NCI-H82 treated with DMSO at 0.1 percent for 48 hours (cell line): Measurements from ENCODE around the gene MAP3K12.
"Not testable (repeated sequence)": the region's sequence is repeated elsewhere in the genome, so short reads cannot be mapped to it uniquely, and the experiment has no call there.

ENCODE experiments used
- DNase-seq: peaks from one replicate; lab custom pipeline; 2025; ENCODE audit not compliant: unreplicated experiment; lab: John Stamatoyannopoulos, UW

MAP3K12 gene

DNA sequence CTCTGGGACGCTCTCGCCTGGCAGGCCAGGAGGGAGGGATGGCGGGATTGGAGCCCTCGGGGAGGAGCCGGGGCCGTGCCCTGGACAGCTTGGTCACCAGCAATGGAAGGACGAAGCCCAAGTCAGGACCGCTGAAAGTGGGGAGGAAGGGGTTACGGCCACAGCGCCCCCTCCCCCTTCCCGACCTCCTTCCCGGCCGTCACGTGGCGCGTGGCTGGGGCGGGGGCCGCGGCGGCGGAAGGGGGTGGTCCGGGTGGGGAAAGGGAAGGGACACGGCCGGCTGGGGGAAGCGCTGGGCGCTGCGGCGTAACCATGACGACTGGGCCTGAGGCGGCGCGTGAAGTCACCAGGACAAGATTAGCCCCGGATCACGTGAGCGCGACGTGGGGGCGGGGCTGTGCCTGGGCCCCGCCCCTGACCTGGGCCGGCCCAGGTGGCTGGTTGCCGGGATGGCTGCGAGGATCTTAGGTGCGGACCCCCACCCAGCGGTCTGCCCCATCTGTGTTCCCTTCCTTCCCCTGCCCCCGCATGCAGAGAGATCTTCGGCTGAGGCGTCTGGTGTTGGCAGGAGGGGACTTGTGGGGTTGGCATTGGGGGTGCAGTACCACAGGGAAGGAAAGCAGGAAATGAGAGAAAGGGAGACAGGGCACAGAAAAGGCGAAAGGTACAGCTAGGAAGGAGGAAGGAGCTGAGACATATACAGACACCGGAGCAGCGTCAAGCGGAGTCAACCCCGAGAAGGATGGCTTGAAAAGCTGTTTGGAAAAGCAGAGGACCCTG is 6.2 kb downstream of the MAP3K12 start:
- DNase-seq: peak; percentile 78

DNA sequence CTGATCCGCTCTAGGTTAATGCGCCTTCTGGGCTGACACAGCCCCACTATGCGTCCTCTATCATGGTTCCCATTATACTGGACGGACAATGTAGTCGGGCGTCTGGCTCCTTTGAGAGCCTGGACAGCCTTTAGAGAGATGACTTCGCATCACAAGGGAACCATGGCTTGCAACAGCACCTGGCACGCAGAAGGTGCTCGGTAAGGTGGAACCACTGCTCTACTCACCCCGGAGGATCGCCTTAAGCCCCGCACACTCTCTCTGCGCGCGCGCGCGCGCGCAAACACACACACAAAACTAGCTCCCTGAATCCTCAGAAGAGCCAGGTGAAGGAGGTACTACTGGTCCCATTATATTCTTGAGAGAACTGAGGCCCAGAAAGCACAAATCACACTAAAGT is 7.1 kb downstream of the MAP3K12 start:
- no peak for DNase-seq

DNA sequence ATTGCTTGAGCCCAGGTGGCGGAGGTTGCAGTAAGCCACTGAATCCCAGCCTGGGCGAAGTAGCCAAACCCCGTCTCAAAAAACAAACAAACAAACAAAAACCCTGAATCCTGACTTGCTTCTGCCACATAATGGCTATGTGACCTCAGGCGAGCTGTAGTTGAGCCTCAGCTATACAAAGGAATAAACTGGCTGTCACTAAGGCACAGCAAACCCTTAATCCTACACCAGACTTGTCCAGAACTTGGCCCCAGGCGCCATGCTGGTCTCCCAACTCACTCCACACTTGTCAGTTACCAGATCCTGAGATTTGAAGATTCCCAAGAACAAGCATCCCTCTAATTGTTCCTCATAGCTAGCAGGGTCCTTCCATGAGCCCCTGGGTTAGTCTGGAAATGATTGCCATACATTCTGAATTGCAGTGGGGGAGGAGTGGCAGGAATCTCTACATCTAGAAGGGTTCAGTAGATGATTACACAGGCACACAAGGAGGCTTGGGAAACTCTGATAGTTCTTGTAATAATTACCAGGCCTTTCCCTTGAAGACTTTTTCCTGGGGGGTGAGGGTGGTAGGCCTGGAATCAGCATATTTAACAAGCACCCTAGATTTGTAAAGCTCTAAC is 9.9 kb downstream of the MAP3K12 start:
- no peak for DNase-seq

DNA sequence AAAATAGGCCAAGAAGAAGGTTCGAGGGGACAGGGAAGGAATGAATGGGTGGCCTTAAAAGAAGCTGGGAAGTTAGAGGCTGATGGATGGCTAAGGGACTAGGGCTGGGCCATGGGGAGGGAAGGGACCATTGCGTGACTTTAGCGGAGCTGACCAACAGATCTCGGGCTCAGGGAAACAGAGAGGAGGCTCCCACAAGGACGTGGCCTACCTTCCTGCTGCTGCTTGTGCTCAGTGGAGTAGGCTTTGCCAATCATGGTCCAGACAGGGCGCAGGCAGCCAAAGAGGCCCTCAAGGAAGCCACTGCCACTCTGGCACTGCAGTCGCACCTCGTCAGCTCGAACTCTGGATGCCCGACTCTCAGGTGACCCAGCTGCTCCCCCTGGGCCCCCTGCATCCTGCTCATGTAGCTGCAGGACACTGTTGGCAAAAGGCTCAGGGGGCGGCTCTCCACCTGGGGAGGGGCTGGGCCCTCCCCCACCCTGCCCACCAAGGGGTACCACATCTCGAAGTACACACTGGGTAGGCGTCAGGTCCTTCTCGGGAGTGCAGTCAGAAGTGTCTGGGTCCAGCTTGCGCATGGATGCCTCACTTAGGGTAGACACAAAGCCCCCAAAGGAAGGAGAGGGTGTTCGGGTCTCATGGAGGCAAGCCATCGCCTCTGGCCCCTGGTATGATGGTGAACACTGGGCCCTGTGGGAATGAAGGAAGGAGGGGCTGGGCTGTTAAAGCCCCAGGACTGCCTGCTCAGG is 12.3 kb downstream of the MAP3K12 start:
- no peak for DNase-seq

DNA sequence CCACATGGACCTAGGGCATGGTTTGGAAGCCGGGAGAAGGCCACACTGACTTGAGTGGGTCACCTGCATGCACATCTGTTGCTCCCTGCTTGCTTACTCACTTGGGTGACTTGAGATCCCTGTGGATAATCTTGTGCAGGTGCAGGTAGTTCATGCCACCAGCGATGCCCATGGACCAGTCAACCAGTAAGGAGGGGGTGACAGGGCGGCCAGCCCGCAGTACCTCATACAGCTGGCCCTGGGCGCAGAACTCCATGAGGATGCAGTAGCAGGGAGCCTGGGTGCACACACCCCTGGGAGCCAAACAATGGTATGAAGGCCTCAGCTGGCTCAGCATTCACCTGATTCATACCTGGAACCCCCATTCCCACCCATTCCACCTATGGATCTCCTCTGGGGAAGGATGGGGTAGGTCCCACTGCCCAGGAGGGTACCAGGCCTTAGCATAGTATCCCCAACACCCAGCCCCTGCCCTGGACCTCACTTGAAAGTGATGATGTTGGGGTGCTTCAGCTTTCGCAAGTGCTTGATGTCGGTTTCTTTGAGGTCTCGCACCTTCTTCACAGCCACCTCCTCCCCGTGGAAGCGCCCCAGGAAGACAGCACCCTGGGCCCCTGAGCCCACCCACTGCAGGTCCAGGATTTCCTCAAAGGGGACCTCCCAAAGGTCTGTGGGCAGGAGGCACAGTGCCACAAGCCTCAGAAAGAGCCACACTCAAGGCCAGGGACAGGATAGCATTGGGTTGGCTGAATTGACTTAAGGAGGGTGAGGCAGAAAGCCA is 13.1 kb downstream of the MAP3K12 start:
- DNase-seq: no peak

DNA sequence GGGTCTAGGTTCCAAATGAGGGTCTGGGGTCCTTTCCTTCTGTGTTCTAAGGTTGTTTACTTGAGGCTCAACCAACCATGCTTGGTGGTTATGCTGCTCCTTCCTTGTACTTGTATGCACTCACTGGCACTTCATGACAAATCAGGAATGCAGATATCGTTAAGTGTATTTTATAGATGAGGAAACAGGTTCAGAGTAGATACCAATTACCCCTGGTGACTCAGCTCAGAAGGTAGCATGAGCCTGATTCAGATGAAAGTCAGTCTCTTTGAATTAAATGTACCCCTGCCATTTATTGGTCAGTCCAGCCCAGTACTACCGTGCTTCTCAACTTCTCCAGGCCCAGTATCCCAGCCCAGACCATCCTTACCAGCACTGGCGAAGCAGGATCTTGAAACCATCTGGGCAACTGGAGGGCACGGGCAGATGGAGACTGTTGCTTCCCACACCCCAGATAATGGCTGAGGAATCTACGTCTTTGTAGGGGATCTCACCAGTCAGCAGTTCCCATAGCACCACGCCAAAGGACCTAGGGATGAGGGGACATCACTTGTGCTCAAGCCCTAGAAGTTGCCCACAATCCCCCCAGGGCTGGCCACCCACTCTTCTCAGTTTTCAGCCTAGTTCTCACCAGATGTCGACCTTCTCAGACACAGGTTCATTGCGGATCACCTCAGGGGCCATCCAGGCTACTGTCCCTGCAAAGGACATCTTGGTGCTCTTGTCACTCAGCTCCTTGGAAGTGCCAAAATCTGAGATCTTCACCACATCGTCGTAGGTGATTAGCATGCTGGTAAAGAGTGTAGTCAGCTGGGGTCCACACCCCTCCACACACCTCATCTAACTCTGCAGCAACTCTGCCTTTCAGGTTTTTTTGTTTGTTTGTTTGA is 14.3 kb downstream of the MAP3K12 start:
- no peak for DNase-seq

DNA sequence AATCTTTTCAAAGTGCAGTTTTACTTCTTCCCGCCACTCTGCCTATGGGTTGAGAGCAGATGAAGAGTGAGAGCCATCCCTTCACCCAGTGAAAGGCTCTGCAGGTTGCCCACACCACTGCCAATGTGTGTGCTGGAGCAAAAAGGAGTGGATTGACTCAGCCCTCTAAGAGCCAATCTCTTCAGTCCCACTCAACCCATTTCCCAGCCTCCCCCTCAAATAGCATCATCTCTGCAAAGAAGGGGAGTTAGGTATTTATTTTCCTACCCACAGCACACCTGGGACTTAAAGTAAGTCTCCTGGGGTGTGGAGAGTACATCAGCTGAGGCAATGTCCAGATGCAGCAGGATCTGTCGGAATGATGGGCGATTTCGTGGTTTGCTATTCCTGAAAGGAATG is 15.3 kb downstream of the MAP3K12 start:
- no peak for DNase-seq

DNA sequence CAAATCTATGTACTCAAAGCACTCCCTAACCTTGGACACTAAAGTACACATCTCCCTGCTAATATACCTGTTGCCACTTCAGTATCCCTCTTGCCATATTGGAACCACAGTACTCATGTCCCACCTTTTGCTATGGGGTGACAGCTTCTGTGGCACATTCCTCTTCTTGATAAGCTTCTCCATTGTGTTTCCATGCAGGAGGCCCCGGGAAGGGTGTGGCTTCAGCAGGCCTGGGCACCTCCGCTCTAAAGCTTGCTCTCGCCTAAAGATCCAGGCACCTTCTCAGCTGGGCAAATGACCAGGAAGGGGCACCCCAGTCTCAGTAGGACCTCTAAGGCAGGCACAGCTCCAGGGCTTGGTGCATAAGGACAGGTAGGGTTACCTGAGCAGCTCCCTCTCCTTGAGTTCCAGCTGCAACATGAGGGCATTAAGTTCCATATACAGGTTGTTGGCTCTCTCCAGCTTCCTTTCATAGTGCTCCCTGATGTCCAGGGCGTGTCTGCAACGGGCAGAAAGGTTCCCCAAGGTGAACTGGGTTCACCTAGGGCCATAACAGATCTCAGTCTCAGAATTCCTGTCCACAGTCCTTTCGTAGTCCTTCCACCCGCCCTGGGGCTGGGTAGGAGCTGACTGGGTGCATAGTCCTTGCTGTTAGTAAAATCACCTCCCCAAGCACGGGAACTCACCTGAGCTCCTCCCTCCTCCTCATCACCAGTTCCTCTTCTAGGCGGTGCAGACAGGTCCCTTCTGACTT is 15.9 kb downstream of the MAP3K12 start:
- DNase-seq: no peak

DNA sequence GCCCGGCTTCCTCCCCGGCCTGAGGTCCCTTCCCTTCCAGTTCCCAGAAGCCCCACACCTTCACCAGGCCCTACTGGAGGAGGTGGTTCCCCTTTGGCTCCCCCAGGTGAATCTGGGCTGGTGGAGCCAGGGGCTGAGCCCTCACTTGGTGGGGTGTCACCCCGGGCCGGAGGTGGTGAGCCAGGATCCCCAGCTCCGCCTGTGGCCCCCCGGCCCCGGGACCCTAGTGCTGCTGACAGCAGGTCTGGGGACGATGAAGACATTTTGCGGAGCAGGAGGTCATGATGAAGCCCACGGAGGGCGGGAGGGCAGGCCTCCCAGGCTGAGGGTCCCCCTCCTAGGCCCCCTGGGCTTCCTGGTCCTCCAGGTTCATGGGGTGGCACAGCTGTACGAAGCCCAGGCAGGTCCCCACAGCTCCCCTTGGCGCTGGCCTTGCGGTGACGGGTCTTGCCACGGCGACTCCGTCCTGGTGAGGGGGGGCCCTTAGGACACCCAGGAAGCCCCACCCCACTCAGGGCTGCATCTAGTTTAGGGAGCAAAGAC is 16.6 kb downstream of the MAP3K12 start:
- DNase-seq: no peak

DNA sequence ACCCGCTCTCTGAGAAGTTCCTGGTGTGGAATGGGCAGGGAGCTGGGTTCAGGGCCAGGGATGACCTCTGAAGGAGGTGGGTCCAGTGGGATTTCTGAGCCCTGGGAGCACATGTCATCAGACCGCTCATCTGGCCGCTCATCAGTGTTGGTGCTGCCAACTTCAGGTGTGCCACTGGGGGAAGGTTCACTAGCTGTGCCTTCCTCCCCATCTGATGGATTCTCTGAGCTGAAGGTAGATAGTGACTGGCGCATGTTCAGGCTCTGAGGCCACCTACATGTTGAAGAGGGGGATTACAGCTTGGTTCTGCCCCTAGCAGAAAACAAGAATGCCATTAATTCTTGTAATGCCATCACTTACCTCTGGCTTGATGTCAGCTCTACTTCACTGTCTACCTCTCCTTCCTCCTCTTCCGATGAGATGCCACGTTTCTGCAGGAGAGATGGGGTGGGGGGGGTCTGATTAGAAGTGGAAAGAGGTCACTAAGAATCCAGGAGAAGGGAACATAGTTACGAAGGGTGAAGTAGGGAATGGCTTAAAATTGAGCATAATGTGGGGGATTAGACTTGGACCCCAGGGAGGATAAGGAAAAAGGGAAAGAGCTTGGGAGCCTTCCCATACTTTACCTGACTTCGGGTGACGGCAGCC is 17.2 kb downstream of the MAP3K12 start:
- DNase-seq: no peak

DNA sequence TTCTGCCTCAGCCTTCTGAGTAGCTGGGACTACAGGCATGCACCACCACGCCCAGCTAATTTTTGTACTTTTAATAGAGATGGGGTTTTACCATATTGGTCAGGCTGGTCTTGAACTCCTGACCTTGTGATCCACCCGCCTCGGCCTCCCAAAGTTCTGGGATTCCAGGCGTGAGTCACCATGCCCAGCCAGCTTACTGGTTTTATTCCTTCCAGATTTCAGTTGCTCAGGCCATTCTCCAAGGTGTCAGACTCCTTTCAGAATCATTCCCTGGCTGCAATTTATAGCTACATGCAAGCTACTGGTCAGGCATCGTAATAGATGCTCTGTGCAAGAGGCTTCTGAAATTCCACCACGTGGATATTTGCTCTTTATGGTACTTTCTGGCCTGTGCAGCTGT is 17.8 kb downstream of the MAP3K12 start:
- not testable (repeated sequence) for DNase-seq

DNA sequence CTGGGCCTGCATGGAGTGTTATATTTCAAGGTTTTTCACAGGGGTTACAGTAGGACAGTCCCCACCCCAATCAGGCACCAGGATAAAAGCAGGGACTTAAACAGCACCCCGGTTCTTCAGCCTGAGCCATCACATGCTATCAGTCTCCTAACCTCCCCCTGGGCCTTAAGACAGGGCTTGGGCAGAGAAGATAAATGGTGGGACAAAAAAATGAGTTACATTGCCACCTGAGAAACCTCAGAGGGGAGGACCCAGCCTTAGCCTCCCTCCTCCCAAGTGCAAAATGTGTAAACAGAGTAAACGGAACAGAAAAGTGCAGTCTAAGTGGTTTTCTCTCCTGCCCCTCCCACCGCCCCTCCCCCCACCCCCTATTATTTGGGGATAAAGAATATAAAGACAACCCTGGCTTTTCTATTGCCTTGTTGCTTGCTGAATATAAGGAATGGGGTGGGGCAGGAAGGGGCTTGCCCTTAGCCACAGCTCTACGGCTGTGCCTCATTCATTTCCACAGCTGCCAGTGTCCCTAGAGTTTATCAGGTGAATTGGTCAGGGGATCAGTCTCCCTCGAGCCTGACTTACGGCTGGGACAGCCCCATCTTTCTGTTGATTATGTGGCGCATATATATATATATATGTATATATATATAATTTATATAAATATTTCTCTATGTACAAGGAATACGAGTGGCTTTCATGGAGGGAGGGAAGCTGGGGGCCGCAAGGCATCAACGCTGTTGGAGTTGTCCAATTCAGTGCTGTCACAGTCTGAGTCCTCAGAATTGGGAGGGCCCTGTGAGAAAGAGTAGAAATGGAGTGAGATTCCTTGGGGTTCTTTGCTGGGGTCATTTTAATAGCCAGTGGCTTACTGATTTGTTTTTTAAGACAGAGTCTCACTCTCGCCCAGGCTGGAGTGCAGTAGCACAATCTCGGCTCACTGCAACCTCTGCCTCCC is 18.5 kb downstream of the MAP3K12 start:
- DNase-seq: no peak

DNA sequence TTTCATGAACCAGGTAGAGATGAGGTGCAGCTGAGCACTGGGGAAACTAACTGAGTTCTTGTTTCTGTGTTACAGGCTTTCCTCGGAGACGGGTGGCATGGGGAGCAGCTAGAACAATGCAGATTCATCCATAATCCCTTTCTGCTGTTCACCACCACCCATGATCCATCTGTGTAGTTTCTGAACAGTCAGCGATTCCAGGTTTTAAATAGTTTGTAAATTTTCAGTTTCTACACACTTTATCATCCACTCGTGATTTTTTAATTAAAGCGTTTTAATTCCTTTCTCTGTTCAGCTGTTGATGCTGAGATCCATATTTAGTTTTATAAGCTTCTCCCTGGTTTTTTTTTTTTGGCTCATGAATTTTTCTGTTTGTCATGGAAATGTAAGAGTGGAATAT is 19.9 kb downstream of the MAP3K12 start:
- no peak for DNase-seq

DNA sequence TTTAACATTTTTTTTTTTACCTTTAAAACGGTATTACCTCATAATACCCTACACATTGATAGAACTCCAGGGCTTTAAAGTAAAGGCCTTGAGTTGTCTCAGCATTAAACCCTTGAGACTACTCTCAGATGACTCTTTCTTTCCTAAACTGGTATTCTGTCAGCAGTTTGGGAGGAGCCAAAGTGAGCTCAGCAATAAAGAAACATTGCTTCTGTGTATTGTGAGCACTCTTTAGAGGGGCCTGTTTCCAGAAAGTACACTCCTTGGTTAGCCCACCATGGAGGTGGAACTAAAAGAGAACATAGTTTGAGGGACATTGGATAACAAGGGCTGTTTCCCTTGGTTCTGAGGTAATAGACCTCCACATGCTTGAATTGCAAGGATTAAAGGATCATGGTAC is 20.4 kb downstream of the MAP3K12 start:
- no peak for DNase-seq

DNA sequence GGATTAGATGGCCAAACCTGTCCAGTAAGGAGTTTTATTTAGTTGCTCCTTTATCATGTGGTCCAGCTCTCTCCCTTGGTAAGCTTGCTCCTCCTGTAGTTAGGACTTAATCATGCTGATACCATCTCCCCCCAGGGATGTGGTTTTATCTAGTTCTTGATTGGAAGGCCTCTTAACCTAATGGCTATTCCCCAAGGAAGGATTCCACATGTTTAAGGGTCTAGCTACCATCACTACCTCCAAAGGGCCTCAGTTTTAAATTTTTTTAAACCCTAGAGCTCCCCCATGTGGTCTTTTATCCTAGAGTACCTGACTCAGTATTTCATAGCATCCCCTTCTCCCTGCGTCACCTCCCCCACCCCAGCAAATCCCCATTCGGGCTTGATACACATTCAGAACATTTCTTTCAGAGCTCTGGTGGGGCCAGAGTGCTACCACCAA is 22.5 kb downstream of the MAP3K12 start:
- peak; percentile 41 for DNase-seq

DNA sequence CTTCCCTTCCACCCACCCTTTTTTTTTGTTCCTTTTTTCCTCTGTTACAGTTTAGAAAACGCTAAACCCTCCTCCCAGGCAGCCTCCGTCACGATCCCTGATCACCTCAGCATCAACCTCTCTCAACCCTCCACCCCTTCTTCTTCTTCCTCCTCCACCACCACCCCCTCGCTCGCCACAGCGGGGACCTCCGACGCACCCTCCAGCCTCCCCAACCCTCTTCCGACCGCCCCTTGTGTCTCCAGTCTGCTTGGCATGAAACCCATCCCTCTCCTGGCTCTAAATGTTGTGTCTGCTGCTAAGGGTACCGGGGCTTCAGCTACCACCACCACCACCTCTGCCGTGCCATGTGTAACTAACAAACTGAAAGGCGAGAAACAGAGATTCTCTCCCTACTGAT is 24.4 kb downstream of the MAP3K12 start:
- no peak for DNase-seq

DNA sequence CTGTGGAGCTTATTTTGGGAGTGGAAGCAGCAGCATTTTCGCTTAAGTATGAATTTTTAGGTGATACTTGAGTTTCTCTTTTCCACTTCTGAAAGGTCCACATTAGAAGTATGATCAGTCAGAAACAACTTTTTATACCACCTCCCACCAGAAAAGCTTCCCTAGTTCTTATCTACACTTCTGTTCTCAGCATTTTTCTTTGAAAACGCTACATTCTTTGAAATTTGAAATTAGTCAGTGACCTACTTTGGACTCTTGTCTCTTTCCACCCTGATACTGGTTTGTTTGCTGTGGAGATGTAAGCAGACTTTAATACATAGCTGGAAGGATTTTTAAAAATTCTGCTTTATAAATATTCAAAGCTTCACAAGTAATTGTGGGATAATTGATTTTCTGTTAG is 25.2 kb downstream of the MAP3K12 start:
- DNase-seq: no peak
